OCI-LY1 (cell line): ENCODE results near the gene FNBP1.

Source experiments
- H2AFZ ChIP-seq: fragments of 200-600 bp; sonication (generic), shearing (Covaris generic); 2 replicates; pipeline ENCODE4 v1.6.0; 2014; ENCODE audit warnings: antibody characterized with exemption, mild to moderate bottlenecking, low read length
- H3F3A ChIP-seq: fragments of 200-600 bp; sonication (generic), shearing (Covaris generic); 2 replicates; pipeline ENCODE4 v1.6.0; 2014; ENCODE audit warnings: mild to moderate bottlenecking, antibody characterized with exemption, low read length, moderate library complexity; ENCODE audit not compliant: insufficient read depth
- H3K27ac ChIP-seq: fragments of 200-600 bp; sonication (generic); 2 replicates; pipeline ENCODE4 v1.5.1; 2014; ENCODE audit warnings: low read length, mixed run types, mild to moderate bottlenecking, low read depth; ENCODE audit not compliant: poor library complexity, severe bottlenecking
- H3K27me3 ChIP-seq: fragments of 200-600 bp; sonication (generic); 2 replicates; pipeline ENCODE4 v1.6.0; 2014; ENCODE audit warnings: antibody characterized with exemption, mild to moderate bottlenecking, low read length, moderate library complexity; ENCODE audit not compliant: insufficient read depth
- H3K36me3 ChIP-seq: fragments of 200-600 bp; sonication (generic); 2 replicates; pipeline ENCODE4 v1.6.1; 2014; ENCODE audit warnings: mild to moderate bottlenecking, antibody characterized with exemption, low read length, moderate library complexity, mixed read lengths; ENCODE audit not compliant: insufficient read depth
- H3K4me1 ChIP-seq: fragments of 200-600 bp; sonication (generic); 2 replicates; pipeline ENCODE4 v1.5.1; 2014; ENCODE audit warnings: mild to moderate bottlenecking, low read length, moderate library complexity; ENCODE audit not compliant: insufficient read depth, severe bottlenecking
- H3K4me2 ChIP-seq: fragments of 200-600 bp; sonication (generic), shearing (Covaris generic); 2 replicates; pipeline ENCODE4 v1.6.1; 2014; ENCODE audit warnings: low read length
- H3K4me3 ChIP-seq: fragments of 200-600 bp; sonication (generic); 2 replicates; pipeline ENCODE4 v1.5.1; 2014; ENCODE audit warnings: low read length, low read depth, mild to moderate bottlenecking, mixed read lengths; ENCODE audit not compliant: poor library complexity, severe bottlenecking
- H3K79me2 ChIP-seq: fragments of 200-600 bp; shearing (Covaris generic); 2 replicates; pipeline ENCODE4 v1.6.1; 2016; ENCODE audit warnings: mixed run types, low read length, mixed read lengths; ENCODE audit not compliant: insufficient read depth
- H3K9ac ChIP-seq: fragments of 200-600 bp; sonication (generic), shearing (Covaris generic); 2 replicates; pipeline ENCODE4 v1.6.1; 2014; ENCODE audit warnings: mild to moderate bottlenecking, low read length, mixed read lengths
- H3K9me2 ChIP-seq: fragments of 200-600 bp; sonication (generic), shearing (Covaris generic); 2 replicates; pipeline ENCODE4 v1.6.1; 2014; ENCODE audit warnings: low read depth, mild to moderate bottlenecking, low read length, mixed read lengths
- H3K9me3 ChIP-seq: fragments of 200-600 bp; shearing (Covaris generic); 2 replicates; pipeline ENCODE4 v1.6.1; 2014; ENCODE audit warnings: low read length, mixed read lengths
- H4K20me1 ChIP-seq: fragments of 200-600 bp; sonication (generic), shearing (Covaris generic); 2 replicates; pipeline ENCODE4 v1.6.0; 2016; ENCODE audit warnings: mild to moderate bottlenecking, low read length; ENCODE audit not compliant: insufficient read depth
- CTCF ChIP-seq: fragments of 200-600 bp; sonication (generic), shearing (Covaris generic); IDR thresholded peaks from 2 replicates; pipeline ENCODE4 v1.5.1; 2017; ENCODE audit warnings: mild to moderate bottlenecking, antibody characterized with exemption, low read length, moderate library complexity, mixed read lengths
- EZH2 ChIP-seq: fragments of 200-600 bp; sonication (generic), shearing (Covaris generic); IDR thresholded peaks from 2 replicates; pipeline ENCODE4 v1.8.0; 2017; ENCODE audit warnings: borderline replicate concordance, mixed run types, mild to moderate bottlenecking, antibody characterized with exemption, low read length, moderate library complexity, mixed read lengths

The FNBP1 gene

GRCh38 chr9:130064621-130065020 is 21.6 kb upstream of the FNBP1 start:
- H3K9me2 ChIP-seq = no peaks in the 10 kb centered on the region
- no peaks in the 10 kb centered on the region for H3K36me3 ChIP-seq
- H3K4me1 ChIP-seq = peaks cover 26% of the 10 kb centered on the region
- no peak overlapping the region for H3K4me3 ChIP-seq
- no peak overlapping the region for H3K27ac ChIP-seq
- peaks cover 15% of the 10 kb centered on the region; the same call in 1 of the 2 replicates for H3K79me2 ChIP-seq
- H2AFZ ChIP-seq = no peak overlapping the region
- no peak overlapping the region for H3K9ac ChIP-seq
- H3F3A ChIP-seq = no peaks in the 10 kb centered on the region
- TF ChIP-seq EZH2 (no peak), CTCF (no peak)
- H4K20me1 ChIP-seq = no peaks in the 10 kb centered on the region
- H3K4me2 ChIP-seq = no peak overlapping the region
- H3K9me3 ChIP-seq = no peaks in the 10 kb centered on the region
- H3K27me3 ChIP-seq = no peaks in the 10 kb centered on the region

- no peak for TF ChIP-seq CTCF
- TF ChIP-seq EZH2 = no peak
- Histone ChIP-seq H2AFZ (no peak overlapping the region), H3K9me3 (no peaks in the 10 kb centered on the region), H3K9me2 (no peaks in the 10 kb centered on the region), H3K4me2 (no peak overlapping the region), H3K4me1 (peaks cover 14% of the 10 kb centered on the region), H3K36me3 (peaks cover 8% of the 10 kb centered on the region; the same call in 1 of the 2 replicates), H3F3A (no peaks in the 10 kb centered on the region), H3K4me3 (no peak overlapping the region), H3K79me2 (peaks cover 8% of the 10 kb centered on the region; the same call in 1 of the 2 replicates), H3K9ac (no peak overlapping the region), H4K20me1 (no peaks in the 10 kb centered on the region), H3K27ac (no peak overlapping the region), H3K27me3 (no peaks in the 10 kb centered on the region)
These were observed 19.8 kb upstream of the FNBP1 start for GRCh38 chr9:130062750-130063149.

GRCh38 chr9:130060296-130060695 is 17.3 kb upstream of the FNBP1 start:
- no peak overlapping the region for H3K4me3 ChIP-seq
- no peak overlapping the region for H3K27ac ChIP-seq
- H3K4me1 ChIP-seq = peaks cover 13% of the 10 kb centered on the region
- H3K9me2 ChIP-seq = no peaks in the 10 kb centered on the region
- no peaks in the 10 kb centered on the region for H4K20me1 ChIP-seq
- H3K27me3 ChIP-seq = no peaks in the 10 kb centered on the region
- peaks cover 3% of the 10 kb centered on the region; the same call in 1 of the 2 replicates for H3K79me2 ChIP-seq
- no peak overlapping the region for H3K9ac ChIP-seq
- no peaks in the 10 kb centered on the region for H3F3A ChIP-seq
- H3K9me3 ChIP-seq = no peaks in the 10 kb centered on the region
- peaks cover 8% of the 10 kb centered on the region; the same call in 1 of the 2 replicates for H3K36me3 ChIP-seq
- H2AFZ ChIP-seq = no peak overlapping the region
- TF ChIP-seq CTCF (no peak), EZH2 (no peak)
- no peak overlapping the region for H3K4me2 ChIP-seq
